SH-SY5Y (cell line): ENCODE results near the gene HBG1.
"Not testable (repeated sequence)": the region's sequence is repeated elsewhere in the genome, so short reads cannot be mapped to it uniquely, and the experiment has no call there.

Source experiments
- GATA2 ChIP-seq: IDR thresholded peaks from 2 replicates; pipeline ENCODE4 v1.6.1; 2011; ENCODE audit warnings: mild to moderate bottlenecking, low read depth, low read length
- GATA3 ChIP-seq: IDR thresholded peaks from 2 replicates; pipeline ENCODE4 v1.6.1; 2011; ENCODE audit warnings: low read depth, mild to moderate bottlenecking, low read length, moderate library complexity

HBG1 gene

DNA sequence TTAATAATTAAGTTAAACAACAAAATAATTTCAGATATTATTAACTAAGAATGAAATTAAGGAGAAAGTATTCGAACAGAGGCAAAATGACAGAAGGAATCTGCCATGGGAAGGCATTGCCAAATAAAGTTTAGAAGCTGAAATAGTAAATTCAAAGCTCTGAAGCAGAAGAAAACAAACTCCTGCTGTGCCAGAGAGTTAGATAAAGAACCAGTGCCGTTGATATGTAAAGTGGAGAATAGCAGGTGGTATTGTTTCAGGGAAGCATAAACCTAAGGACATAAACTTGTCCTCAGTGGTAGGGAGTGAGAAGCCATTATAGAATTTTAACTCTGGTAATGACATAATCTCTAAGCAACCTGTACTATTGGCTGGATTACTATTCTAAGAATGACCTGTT is 7.6 kb upstream of the HBG1 start:
- TF ChIP-seq GATA3 (no peak), GATA2 (no peak)

DNA sequence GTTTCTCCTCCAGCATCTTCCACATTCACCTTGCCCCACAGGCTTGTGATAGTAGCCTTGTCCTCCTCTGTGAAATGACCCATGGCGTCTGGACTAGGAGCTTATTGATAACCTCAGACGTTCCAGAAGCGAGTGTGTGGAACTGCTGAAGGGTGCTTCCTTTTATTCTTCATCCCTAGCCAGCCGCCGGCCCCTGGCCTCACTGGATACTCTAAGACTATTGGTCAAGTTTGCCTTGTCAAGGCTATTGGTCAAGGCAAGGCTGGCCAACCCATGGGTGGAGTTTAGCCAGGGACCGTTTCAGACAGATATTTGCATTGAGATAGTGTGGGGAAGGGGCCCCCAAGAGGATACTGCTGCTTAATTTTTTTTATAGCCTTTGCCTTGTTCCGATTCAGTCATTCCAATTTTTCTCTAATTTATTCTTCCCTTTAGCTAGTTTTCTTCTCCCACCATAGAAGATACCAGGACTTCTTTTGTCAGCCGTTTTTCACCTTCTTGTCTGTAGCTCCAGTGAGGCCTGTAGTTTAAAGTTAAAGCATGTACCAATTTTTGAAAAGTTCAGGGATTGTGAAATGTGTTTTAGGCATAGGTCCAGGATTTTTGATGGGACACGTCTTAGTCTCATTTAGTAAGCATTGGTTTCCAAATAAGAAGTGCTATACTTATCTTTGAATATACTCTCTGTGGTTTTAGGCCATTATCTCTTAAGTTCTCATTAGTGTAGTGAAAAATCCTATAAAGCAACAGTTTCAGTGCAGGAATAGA is 5.2 kb upstream of the HBG1 start, which contains the start of gene HBG2:
Gene HBG2, minus strand, starts transcription at position 136 of the 768 bp plus-strand sequence. Its CDS starts 53 bp downstream, at position 83.
- not testable (repeated sequence) for TF ChIP-seq GATA2, GATA3

DNA sequence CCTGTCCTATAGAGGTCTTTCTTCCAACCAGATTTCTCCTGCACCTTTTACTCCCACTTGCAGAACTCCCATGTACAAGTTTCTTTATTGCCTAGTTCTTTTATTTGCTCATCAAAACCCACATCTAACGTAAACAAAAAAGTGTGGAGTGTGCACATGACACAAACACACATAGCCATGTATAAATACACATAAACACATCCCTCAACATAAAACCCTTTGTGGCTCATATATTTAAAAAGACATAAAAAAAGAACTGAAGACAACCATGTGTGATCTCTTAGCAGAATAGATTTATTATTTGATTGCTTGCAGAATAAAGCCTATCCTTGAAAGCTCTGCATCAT is 3.2 kb upstream of the HBG1 start:
- no peak for TF ChIP-seq GATA2
- no peak for TF ChIP-seq GATA3

DNA sequence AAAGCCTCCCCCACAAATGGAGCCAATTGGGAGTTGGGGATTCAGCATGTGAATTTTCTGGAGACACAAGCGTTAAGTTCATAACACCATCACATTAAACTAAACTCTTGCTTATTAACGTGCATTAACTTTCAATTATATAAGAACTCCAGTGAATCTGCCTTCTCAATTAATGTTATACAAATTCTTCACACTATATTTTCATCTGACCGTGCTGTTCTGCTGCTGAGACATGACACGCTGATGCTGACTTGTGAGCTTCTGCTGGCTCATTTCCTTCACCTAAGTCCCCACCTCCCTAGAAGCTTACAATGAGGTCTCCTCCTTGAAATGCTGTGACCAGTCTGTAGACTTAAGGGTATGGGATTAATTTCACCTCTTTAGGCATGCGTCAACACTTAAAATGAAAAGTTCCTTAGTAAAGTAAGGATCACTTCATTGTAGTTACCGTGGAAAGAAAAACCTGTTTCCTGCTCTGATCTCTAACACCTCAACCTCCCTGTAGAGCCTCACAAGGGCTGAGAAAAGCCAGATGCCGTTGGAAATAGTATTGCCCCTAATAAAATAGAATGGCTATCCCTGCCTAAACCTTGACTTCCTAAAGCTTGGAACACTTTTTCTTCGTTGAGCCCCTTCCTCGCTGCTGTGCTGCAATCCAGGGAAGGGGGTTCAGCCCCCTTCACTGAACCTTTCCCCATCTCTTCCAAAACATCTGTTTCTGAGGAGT is 2.7 kb upstream of the HBG1 start:
- no peak for TF ChIP-seq GATA3
- no peak for TF ChIP-seq GATA2

DNA sequence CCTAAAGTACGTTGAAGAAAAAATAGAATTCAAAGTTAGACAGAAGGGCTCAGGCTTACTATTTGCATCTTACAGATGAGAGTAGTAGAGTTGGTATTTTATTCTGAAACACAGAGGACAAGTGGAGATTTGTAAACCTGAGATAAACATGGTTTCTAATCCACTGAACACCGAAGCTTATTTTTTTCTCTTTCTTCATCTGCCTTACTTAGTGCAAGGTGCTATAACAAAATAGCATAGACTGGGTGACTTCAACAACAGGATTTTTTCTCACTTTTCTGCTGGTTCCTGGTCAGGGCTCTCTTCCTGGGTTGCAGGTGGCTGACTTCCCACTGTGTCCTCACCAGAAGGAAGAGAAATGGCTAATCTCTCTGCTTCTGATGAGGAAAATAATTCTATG is 2.1 kb upstream of the HBG1 start:
- no peak for TF ChIP-seq GATA3
- no peak for TF ChIP-seq GATA2

DNA sequence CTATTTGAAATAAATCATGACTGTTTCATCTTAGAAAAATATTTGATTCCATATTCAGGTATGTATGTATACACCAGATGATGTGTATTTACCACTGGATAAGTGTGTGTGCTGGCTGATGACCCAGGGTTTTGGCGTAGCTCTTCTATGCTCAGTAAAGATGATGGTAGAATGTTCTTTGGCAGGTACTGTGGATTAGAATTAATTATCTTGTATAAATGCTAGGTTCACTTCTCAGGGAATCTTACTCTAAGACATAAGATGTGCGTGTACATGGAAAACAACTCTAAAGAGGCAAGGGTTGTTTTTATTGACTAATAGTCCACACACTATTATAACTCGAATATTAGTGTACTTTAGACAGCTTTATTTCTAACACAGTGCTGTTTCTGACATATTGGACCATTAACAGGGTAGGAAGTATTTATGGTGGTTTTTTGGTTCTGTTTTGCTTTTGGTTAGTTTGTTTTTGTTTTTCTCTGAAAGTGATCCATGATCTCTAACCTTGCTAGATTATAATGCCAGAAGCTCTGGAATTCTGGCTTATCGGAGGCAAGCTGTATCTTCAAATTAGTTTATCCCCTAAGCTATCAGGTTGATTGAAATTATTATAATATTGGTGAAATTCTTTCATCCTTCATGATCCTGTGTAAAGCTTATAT is 1.0 kb upstream of the HBG1 start:
- TF ChIP-seq GATA3: no peak
- TF ChIP-seq GATA2: no peak

DNA sequence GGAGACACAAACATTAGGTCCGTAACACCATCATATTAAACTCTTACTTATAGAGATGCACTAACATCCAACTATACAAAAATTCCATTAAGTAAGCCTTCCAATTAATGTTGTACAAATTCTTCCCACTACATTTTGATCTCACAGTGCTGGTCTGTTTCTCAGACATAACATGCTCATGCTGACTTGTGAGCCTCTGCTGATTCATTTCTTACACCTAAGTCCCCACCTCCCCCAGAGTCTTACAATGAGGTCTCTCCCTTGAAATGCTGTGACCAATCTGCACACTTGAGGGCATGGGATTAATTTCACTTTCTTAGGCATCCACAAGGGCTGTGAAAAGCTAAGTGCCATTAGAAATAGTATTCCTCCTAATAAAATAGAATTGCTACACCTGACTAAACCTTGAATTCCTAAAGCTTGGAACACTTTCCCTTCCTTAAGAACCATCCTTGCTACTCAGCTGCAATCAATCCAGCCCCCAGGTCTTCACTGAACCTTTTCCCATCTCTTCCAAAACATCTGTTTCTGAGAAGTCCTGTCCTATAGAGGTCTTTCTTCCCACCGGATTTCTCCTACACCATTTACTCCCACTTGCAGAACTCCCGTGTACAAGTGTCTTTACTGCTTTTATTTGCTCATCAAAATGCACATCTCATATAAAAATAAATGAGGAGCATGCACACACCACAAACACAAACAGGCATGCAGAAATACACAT is 2.0 kb downstream of the HBG1 start:
- no peak for TF ChIP-seq GATA2
- TF ChIP-seq GATA3: no peak

DNA sequence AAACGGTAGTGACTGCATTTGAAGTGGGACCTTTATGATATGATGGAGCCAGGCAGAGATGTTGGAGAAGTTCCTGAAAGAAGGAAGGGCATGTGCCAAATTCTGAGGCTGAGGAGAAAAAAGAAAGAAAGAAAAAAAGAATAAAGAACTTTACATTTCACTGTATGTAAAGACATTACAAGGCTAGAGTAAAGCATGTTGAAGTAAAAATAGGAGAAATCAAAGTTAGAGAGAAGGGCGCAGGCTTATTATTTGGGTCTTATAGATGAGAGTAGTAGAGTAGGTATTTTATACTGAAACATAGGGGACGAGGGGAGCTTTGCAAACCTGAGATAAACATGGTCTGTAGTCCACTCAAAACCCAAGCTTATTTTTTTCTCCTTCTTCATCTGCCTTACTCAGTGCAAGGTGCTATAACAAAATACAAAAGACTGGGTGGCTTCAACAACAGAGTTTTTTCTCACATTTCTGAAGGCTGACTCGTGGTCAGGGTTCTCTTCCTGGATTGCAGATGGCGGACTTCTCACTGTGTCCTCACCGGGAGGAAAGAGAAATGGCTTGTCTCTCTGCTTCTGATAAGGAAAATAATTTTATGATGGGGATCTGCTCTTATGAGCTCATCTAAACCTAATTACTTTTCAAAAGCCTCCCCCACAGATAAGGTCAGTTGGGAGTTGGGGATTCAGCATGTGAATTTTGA is 2.7 kb downstream of the HBG1 start:
- TF ChIP-seq GATA3: no peak
- TF ChIP-seq GATA2: no peak

DNA sequence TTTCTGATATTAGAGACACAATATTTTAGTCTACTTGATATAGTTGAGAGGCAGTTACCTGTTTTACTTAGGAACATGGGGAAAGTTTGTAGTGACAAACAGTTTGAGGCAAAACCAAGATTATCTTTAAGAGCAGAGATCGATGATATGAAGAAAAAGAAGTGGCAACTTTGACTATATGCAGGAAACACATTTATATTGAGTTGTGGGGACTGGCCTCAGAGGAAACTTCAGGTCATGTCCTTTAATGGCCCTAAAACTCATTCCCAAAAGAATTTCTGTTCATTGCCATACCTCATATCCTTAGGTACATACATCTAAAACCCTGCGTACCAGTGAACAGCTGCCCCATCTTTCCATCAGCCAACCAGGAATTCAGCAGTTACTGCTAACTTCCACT is 4.5 kb downstream of the HBG1 start:
- no peak for TF ChIP-seq GATA2
- no peak for TF ChIP-seq GATA3

DNA sequence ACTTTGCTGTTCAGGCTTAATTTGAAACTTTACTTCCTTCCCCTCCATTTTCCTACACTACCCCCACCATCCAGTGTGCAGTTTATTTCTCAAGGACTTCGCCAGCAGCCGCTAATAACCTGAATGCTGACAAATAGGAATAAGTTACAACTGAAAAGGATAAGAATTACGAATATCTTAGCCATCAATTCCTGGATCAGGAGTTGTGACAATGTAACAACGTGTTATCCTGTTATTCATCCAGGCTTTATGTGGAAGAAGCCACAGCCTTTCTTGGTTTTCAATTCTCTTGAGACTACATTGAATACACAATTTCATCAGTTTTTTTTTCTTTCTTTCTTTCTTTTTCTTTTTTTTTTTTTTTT is 5.9 kb downstream of the HBG1 start:
- TF ChIP-seq GATA3 (no peak), GATA2 (no peak)

DNA sequence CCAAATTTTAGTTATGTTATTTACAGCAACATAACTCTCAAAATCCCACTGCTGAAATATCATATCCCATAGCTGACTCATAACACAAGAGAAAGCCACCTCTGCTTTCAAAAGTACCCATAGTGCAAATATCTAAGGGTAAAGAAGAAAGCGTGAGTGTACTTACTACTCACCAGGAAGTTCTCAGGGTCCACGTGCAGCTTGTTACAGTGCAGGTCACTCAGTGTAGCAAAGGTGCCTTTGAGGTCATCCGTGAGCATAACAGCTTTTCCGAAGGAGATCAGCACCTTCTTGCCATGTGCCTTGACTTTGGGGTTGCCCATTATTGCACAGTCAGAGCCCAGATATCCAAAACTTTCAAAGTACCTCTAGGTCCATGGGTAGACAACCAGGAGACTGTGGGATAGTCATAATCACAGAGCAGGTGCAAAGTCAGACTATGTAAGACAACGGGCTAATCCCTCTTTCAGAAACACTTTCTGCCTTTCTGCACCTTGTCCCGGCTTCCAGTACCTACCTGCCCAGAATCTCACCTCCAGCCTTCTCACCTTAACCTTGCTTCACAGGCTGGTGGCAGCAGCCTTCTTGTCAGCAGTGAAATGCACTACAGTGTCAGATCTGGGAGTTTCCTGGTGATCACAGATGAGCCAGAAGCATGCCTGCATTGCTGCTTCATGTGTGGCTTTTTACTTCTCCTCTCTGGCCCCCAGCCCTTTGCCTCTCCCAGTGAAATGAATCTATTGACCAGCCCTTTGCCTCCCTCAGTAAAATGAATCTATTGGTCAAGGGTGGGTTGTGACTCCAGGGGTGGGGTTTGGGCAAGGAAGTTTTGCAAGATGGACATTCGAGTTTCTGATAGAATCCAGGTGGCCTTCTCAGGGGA is 6.5 kb downstream of the HBG1 start:
- TF ChIP-seq GATA2 (no peak), GATA3 (no peak)

DNA sequence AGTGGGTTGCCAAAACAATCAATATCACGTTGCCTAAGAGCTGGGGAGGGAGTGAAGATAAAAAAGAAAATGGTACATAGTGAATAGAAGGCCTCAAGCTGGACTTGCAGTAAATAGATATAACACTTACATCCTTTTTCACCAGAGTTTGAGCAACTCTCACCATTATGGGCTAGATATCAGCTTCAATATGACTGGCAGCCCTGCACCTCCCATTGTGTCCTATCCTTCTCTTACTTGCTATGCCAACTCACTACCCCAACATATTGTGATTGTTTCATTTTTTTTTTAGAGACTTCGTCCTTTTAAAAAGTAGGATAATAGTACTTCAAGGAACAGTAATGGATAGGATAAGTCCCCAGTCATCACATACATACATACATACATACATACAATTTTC is 7.4 kb downstream of the HBG1 start:
- no peak for TF ChIP-seq GATA2

DNA sequence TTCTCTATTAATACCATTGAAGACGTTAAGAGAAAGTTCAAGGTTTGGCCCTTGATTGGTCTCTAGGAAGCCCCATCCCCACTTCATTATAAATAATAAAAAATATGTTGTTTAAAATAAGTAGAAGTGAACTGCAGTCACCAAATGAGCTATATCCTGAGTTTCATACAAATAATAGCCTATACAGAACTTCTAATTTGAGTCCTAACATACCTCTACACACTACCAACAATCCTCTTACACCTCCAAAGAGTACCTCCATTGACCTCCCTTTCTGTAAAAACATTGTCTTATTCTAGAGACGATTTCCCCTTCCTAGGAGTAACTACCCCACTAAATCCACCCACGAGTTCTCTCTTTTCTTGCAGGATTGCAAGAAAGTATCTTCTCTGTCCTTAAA is 8.2 kb downstream of the HBG1 start:
- TF ChIP-seq GATA2 (no peak), GATA3 (no peak)

DNA sequence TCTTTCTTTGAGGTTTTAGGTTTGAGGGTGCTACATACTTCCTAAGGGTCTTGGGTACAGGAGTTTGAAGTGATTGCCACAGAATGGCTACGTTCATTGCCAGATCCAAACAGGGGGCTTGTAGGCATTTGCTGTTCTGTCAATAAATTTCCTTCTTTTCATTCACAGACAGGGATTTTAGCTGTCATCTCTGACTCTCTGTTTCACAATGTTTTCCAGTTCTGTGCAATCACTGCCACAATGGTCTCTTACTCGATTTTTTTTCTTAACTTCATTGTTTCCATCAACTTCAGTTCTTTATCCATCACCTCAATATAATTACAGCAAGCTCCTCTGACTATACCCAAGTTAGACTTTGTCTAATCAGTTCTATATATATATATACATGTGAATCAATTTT is 9.2 kb downstream of the HBG1 start:
- no peak for TF ChIP-seq GATA3
